SU-DHL-6 (cell line): ENCODE results near the gene TNNI2.

Source experiments
- H2AFZ ChIP-seq: fragments of 200-600 bp; sonication (generic); 2 replicates; pipeline ENCODE4 v1.6.1; 2014; ENCODE audit warnings: low read depth, mild to moderate bottlenecking, moderate library complexity, mixed read lengths, antibody characterized with exemption, low read length; ENCODE audit not compliant: severe bottlenecking
- H3F3A ChIP-seq: fragments of 200-600 bp; shearing (Covaris generic); 2 replicates; pipeline ENCODE4 v1.6.0; 2016; ENCODE audit warnings: antibody characterized with exemption, mild to moderate bottlenecking; ENCODE audit not compliant: insufficient read depth
- H3K27ac ChIP-seq: fragments of 200-600 bp; sonication (generic); 2 replicates; pipeline ENCODE4 v1.5.1; 2016; ENCODE audit warnings: low read depth, mild to moderate bottlenecking, low read length, moderate library complexity, mixed read lengths
- H3K27me3 ChIP-seq: fragments of 200-600 bp; sonication (generic), shearing (Covaris generic); 2 replicates; pipeline ENCODE4 v1.6.0; 2014; ENCODE audit warnings: mild to moderate bottlenecking, low read length
- H3K36me3 ChIP-seq: fragments of 200-600 bp; sonication (generic); 2 replicates; pipeline ENCODE4 v1.6.1; 2014; ENCODE audit warnings: mild to moderate bottlenecking, low read length, mixed read lengths
- H3K4me2 ChIP-seq: fragments of 300-600, 200-600 bp; shearing (Covaris generic), sonication (generic); 2 replicates; pipeline ENCODE4 v1.6.0; 2014; ENCODE audit warnings: low read length, low read depth, mild to moderate bottlenecking; ENCODE audit not compliant: poor library complexity, severe bottlenecking
- H3K4me3 ChIP-seq: fragments of 200-600 bp; sonication (generic); 2 replicates; pipeline ENCODE4 v1.5.1; 2014; ENCODE audit warnings: antibody characterized with exemption, low read length, mild to moderate bottlenecking, mixed read lengths; ENCODE audit not compliant: insufficient read depth, poor library complexity, severe bottlenecking
- H3K79me2 ChIP-seq: fragments of 200-600 bp; sonication (generic); 2 replicates; pipeline ENCODE4 v1.6.1; 2014; ENCODE audit warnings: mild to moderate bottlenecking, low read length, moderate library complexity; ENCODE audit not compliant: insufficient read depth
- H3K9ac ChIP-seq: fragments of 200-600 bp; sonication (generic); 2 replicates; pipeline ENCODE4 v1.7.0; 2014; ENCODE audit warnings: mild to moderate bottlenecking, low read length
- H3K9me2 ChIP-seq: fragments of 200-600 bp; sonication (generic); replicated peaks from 2 replicates; pipeline ENCODE4 v1.6.1; 2014; ENCODE audit warnings: low read length; ENCODE audit not compliant: insufficient read depth
- H3K9me3 ChIP-seq: fragments of 200-600 bp; sonication (generic); 2 replicates; pipeline ENCODE4 v1.6.1; 2014; ENCODE audit warnings: low read length, mixed read lengths; ENCODE audit not compliant: insufficient read depth
- H4K20me1 ChIP-seq: fragments of 200-600 bp; sonication (generic); 2 replicates; pipeline ENCODE4 v1.6.1; 2014; ENCODE audit warnings: low read depth, mild to moderate bottlenecking, antibody characterized with exemption, low read length, moderate library complexity, mixed read lengths
- CTCF ChIP-seq: fragments of 200-600 bp; sonication (generic); IDR thresholded peaks from one replicate; pipeline ENCODE4 v1.5.1; 2017; ENCODE audit warnings: antibody characterized with exemption, mild to moderate bottlenecking, low read length, moderate library complexity; ENCODE audit not compliant: insufficient read depth, poor library complexity, severe bottlenecking
- EZH2phosphoT487 ChIP-seq: fragments of 200-600 bp; sonication (generic), shearing (Covaris generic); conservative IDR thresholded peaks from 2 replicates; pipeline ENCODE4 v1.6.1; 2018; ENCODE audit warnings: mild to moderate bottlenecking, antibody characterized with exemption, low read length, moderate library complexity, mixed read lengths

Gene TNNI2

GRCh38 chr11:1851468-1852180 is 12.8 kb downstream of the TNNI2 start:
- peaks cover 34% of the 10 kb centered on the region for H3K79me2 ChIP-seq
- H3K4me3 ChIP-seq = peak overlapping the region; percentile 31
- peak overlapping the region; percentile 69 for H3K9ac ChIP-seq
- H3K9me3 ChIP-seq = no peaks in the 10 kb centered on the region
- no peak overlapping the region for H2AFZ ChIP-seq
- H3F3A ChIP-seq = peaks cover 22% of the 10 kb centered on the region
- TF ChIP-seq CTCF = no peak
- no peak for TF ChIP-seq EZH2phosphoT487
- peak overlapping the region; percentile 98 for H3K27ac ChIP-seq
- no peaks in the 10 kb centered on the region for H3K27me3 ChIP-seq
- peak overlapping the region; percentile 74 for H3K4me2 ChIP-seq
- H4K20me1 ChIP-seq = peaks cover 10% of the 10 kb centered on the region; the same call in 1 of the 2 replicates
- no peaks in the 10 kb centered on the region for H3K36me3 ChIP-seq
- H3K9me2 ChIP-seq = no peaks in the 10 kb centered on the region

GRCh38 chr11:1852271-1852876 is 13.6 kb downstream of the TNNI2 start:
- Histone ChIP-seq H4K20me1 (peaks cover 10% of the 10 kb centered on the region; the same call in 1 of the 2 replicates), H3K27ac (peak overlapping the region; percentile 98), H3K27me3 (no peaks in the 10 kb centered on the region), H3K4me2 (peak overlapping the region; percentile 74), H3F3A (peaks cover 22% of the 10 kb centered on the region), H3K9ac (peak overlapping the region; percentile 69), H2AFZ (peak overlapping the region; percentile 57), H3K36me3 (no peaks in the 10 kb centered on the region), H3K9me3 (no peaks in the 10 kb centered on the region), H3K79me2 (peaks cover 34% of the 10 kb centered on the region), H3K9me2 (no peaks in the 10 kb centered on the region), H3K4me3 (peak overlapping the region; percentile 31)
- TF ChIP-seq EZH2phosphoT487 (no peak), CTCF (no peak)

GRCh38 chr11:1852877-1853276 is 14.1 kb downstream of the TNNI2 start, which contains the start of gene LSP1:
Gene LSP1, plus strand, starts transcription at chr11:1853084. Its CDS starts 61 bp downstream, at chr11:1853145.
- Histone ChIP-seq H3K9me2 (no peaks in the 10 kb centered on the region), H3K9ac (peak within 1 kb of the TSS; percentile 69), H3K9me3 (no peaks in the 10 kb centered on the region), H4K20me1 (peaks cover 10% of the 10 kb centered on the region; the same call in 1 of the 2 replicates), H3K27me3 (no peaks in the 10 kb centered on the region), H3K79me2 (peaks cover 34% of the 10 kb centered on the region), H3K36me3 (no peaks in the 10 kb centered on the region), H3K4me2 (peak within 1 kb of the TSS; percentile 74), H2AFZ (peak within 1 kb of the TSS; percentile 57), H3K27ac (peak within 1 kb of the TSS; percentile 98), H3K4me3 (peak within 1 kb of the TSS; percentile 66), H3F3A (peaks cover 22% of the 10 kb centered on the region)
- no peak for TF ChIP-seq CTCF
